Epithelial cell of esophagus (primary cell): ENCODE results near the gene TMIGD1.

ENCODE experiments used
- DNase-seq: peaks from one replicate; pipeline ENCODE4 v3.0.0; 2010; ENCODE audit warnings: low read depth
- H3K4me3 ChIP-seq: 2 replicates; pipeline ENCODE4 v1.5.1; 2011; ENCODE audit warnings: mild to moderate bottlenecking, low read length, control low read depth
- TF ChIP-seq, protein P1 (sequence below): IDR thresholded peaks from 2 replicates; pipeline ENCODE4 v1.5.1; 2011; ENCODE audit warnings: low read depth, mild to moderate bottlenecking, low read length, control low read depth, inconsistent platforms; ENCODE audit not compliant: insufficient read depth; ENCODE audit errors: missing control alignments

TMIGD1 gene

DNA sequence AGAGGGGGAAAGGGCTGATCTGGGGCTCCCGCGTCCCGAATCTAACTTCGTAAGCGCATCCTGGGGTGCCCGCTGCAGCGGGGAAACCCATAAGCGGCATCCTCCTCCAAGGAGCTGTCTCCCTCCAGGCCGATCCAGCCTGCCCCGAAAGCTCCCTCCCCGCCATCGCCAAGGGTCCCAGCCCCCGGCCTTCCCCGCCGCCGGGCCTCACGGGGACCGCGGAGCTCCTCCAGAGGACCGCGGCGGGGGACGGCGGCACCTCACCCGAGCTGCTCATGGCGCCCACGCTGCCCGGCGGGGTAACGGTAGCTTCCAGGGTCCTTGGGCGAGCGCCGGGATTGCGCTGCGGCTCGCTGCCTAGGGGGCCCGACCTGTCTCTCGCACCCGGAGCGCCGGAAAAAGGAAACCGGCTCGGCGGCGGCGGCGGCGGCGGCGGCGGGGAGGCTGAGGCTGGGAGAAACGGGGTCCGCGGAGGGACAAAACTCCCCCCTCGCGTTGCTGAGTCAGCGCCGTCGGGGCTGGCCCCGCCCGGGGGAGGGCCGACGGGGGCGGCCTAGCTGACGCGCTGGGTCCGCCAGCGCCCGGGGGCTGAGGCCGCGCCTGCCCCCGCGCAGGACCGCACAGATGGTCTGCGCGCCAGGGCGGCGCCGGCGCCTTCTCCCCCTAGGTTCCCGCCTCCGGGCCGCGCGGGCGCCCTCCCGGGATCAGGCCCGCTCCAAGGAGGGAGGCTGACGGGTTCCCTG, 42.1 kb downstream of the TMIGD1 start, which contains the start of gene BLMH:
BLMH (minus strand) TSS at position 402 of the 743 bp plus-strand sequence; CDS start at position 277, 125 bp downstream.
- TF ChIP-seq, protein P1, sequence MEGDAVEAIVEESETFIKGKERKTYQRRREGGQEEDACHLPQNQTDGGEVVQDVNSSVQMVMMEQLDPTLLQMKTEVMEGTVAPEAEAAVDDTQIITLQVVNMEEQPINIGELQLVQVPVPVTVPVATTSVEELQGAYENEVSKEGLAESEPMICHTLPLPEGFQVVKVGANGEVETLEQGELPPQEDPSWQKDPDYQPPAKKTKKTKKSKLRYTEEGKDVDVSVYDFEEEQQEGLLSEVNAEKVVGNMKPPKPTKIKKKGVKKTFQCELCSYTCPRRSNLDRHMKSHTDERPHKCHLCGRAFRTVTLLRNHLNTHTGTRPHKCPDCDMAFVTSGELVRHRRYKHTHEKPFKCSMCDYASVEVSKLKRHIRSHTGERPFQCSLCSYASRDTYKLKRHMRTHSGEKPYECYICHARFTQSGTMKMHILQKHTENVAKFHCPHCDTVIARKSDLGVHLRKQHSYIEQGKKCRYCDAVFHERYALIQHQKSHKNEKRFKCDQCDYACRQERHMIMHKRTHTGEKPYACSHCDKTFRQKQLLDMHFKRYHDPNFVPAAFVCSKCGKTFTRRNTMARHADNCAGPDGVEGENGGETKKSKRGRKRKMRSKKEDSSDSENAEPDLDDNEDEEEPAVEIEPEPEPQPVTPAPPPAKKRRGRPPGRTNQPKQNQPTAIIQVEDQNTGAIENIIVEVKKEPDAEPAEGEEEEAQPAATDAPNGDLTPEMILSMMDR = no peak
- DNase-seq = peak; percentile 69
- H3K4me3 ChIP-seq = peak within 1 kb of the TSS; percentile 86

- peak overlapping the region; percentile 86 for H3K4me3 ChIP-seq
- peak; percentile 80 for DNase-seq
- TF ChIP-seq, protein P1 = no peak
These were observed 42.9 kb downstream of the TMIGD1 start for GRCh38 chr17:30290696-30291542.

DNA sequence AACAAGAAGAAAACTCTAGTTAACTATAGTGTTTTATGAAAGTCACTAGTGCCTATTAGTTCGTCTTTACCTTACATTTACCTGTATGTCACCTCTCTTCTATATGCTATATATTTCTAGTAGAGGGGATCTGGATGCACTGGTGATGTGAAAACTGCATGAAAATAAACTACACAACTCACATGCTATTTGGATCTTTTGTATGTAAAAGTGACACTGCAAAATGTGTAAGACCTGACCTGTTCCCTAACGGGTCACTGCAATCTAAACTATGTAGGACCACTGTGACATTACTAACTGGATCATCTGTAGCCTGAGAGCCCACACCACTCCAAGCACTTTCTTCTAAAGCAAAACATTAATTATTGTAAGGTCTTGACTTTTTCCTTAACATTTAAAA, 43.8 kb downstream of the TMIGD1 start:
- DNase-seq = no peak
- TF ChIP-seq, protein P1 = no peak
- no peak overlapping the region for H3K4me3 ChIP-seq

- DNase-seq = no peak
- H3K4me3 ChIP-seq = no peak overlapping the region
- TF ChIP-seq, protein P1 = no peak
These were observed 54.7 kb downstream of the TMIGD1 start for GRCh38 chr17:30279156-30279555.

DNA sequence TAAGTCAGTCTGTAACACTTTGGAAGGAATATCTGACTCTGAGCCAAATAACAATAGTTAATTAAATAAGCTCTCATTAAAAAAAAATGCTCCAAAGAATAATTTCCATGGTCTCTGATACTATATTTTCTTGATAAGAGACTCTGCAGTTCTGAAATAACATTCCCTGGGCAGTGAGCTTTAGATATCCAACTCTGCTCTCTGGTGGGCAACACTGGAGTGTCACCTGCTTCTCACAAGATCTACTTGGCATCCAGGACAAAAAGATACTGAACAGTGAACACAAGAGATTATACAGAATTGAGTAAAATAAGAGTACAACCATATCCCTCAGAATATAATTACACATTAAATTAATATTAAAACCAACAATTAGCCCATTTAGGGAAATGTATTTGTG, 55.8 kb downstream of the TMIGD1 start:
- TF ChIP-seq, protein P1 = peak; percentile 42
- no peak overlapping the region for H3K4me3 ChIP-seq
- peak; percentile 33 for DNase-seq

- TF ChIP-seq, protein P1 = no peak
- H3K4me3 ChIP-seq = no peak overlapping the region
- DNase-seq = no peak
These were observed 57.9 kb downstream of the TMIGD1 start for GRCh38 chr17:30275911-30276310.

DNA sequence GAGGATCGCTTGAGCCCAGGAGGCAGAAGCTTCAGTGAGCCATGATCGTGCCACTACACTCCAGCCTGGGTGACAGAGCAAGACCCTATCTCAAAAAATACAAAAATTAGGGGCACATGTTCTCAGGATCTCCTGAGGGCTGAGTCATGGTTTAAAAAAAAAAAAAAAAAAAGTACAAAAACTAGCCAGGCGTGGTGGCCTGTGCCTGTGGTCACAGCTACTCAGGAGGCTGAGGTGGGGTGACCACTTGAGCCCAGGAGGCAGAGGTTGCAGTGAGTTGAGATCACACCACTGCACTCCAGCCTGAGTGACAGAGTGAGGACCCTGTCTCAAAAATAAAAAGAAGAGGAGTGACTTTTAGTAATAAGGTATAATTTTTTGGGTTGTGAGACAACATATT, 59.0 kb downstream of the TMIGD1 start:
- TF ChIP-seq, protein P1 = no peak
- no peak overlapping the region for H3K4me3 ChIP-seq
- DNase-seq = no peak
